GM18520 (cell line): ENCODE measurements around the gene CCDC74A.
"Not testable (repeated sequence)": the region's sequence is repeated elsewhere in the genome, so short reads cannot be mapped to it uniquely, and the experiment has no call there.

Source experiments
- ATAC-seq: cut with Tn5 transposase; IDR thresholded peaks from one replicate; pipeline ENCODE4 v1.9.1; 2021; ENCODE audit not compliant: unreplicated experiment

The CCDC74A gene

GRCh38 chr2:131528981-131529863 lies 1.5 kb downstream of the CCDC74A start:
- peak; percentile 80 for ATAC-seq

- not testable (repeated sequence) for ATAC-seq
These were observed 2.3 kb downstream of the CCDC74A start for GRCh38 chr2:131529864-131530445.

- not testable (repeated sequence) for ATAC-seq
These were observed 3.1 kb downstream of the CCDC74A start for GRCh38 chr2:131530626-131531344.

- not testable (repeated sequence) for ATAC-seq
These were observed 4.0 kb downstream of the CCDC74A start for GRCh38 chr2:131531547-131532185.

GRCh38 chr2:131532723-131533608 lies 5.3 kb downstream of the CCDC74A start:
- not testable (repeated sequence) for ATAC-seq

- not testable (repeated sequence) for ATAC-seq
These were observed 6.1 kb downstream of the CCDC74A start for GRCh38 chr2:131533609-131534316.

GRCh38 chr2:131534317-131534672 lies 6.6 kb downstream of the CCDC74A start:
- ATAC-seq = not testable (repeated sequence)

- not testable (repeated sequence) for ATAC-seq
These were observed 7.3 kb downstream of the CCDC74A start for GRCh38 chr2:131534965-131535364.

- ATAC-seq = no peak
These were observed 7.8 kb downstream of the CCDC74A start for GRCh38 chr2:131535526-131535925.

GRCh38 chr2:131535951-131536826 lies 8.5 kb downstream of the CCDC74A start:
- not testable (repeated sequence) for ATAC-seq

- ATAC-seq = not testable (repeated sequence)
These were observed 9.2 kb downstream of the CCDC74A start for GRCh38 chr2:131536841-131537240.

GRCh38 chr2:131538856-131539255 lies 11.2 kb downstream of the CCDC74A start:
- ATAC-seq = not testable (repeated sequence)

GRCh38 chr2:131542438-131543384 lies 15.0 kb downstream of the CCDC74A start:
- no peak for ATAC-seq

- ATAC-seq = no peak
These were observed 15.8 kb downstream of the CCDC74A start for GRCh38 chr2:131543385-131543891.

- ATAC-seq = not testable (repeated sequence)
These were observed 16.5 kb downstream of the CCDC74A start for GRCh38 chr2:131544006-131544812.

- ATAC-seq = not testable (repeated sequence)
These were observed 17.1 kb downstream of the CCDC74A start for GRCh38 chr2:131544813-131545165.
